GM18873 (cell line): ENCODE data around the gene SH3D19.
"Not testable (repeated sequence)": the region's sequence is repeated elsewhere in the genome, so short reads cannot be mapped to it uniquely, and the experiment has no call there.

Source experiments
- ATAC-seq: cut with Tn5 transposase; IDR thresholded peaks from one replicate; pipeline ENCODE4 v1.9.1; 2021; ENCODE audit warnings: mild to moderate bottlenecking, moderate library complexity, moderate number of reproducible peaks; ENCODE audit not compliant: unreplicated experiment, low FRiP score

The SH3D19 gene

DNA sequence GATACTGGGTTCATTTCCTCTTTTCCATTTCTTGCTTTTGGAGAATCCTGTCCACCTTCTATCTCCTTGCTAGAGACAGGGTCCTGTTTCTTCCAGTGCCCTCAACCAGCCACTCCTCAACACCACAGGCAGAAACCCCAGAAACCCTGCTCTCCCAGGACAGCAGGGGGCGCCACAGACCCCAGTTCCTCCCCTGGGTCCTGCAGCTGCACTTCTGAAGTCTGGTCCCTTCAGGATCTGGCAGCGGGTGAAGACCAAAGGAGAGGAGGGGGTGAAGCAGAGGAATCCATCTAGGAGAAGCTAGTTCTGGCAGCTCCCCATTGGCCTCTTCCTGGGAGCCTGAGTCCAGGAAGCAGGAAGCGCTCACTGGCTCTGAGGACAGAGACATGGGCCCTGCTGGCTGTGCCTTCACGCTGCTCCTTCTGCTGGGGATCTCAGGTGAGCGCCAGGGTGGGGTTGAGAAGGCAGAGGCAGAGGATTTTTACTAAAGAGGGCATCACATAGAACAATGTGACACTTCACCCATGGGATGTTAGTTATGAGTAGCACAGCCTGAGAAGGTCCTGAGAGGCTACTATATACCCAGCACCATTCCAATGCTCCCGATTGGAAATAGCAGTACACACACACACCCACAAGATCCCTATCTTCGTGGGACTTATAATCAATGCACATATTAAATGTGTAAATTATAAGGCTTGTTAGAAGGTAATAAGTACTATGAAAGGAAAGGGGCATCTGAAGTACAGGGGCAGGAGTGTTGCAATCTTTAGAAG lies 48.4 kb downstream of the SH3D19 start, which contains the start of gene PRSS48:
Gene PRSS48 (plus strand): TSS at position 375 of the 776 bp plus-strand sequence. CDS start 12 bp downstream, at position 387.
- no peak for ATAC-seq

DNA sequence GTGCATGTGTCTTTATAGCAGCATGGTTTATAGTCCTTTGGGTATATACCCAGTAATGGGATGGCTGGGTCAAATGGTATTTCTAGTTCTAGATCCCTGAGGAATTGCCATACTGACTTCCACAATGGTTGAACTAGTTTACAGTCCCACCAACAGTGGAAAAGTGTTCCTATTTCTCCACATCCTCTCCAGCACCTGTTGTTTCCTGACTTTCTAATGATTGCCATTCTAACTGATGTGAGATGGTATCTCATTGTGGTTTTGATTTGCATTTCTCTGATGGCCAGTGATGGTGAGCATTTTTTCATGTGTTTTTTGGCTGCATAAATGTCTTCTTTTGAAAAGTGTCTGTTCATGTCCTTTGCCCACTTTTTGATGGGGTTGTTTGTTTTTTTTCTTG lies 56.5 kb downstream of the SH3D19 start:
- not testable (repeated sequence) for ATAC-seq

DNA sequence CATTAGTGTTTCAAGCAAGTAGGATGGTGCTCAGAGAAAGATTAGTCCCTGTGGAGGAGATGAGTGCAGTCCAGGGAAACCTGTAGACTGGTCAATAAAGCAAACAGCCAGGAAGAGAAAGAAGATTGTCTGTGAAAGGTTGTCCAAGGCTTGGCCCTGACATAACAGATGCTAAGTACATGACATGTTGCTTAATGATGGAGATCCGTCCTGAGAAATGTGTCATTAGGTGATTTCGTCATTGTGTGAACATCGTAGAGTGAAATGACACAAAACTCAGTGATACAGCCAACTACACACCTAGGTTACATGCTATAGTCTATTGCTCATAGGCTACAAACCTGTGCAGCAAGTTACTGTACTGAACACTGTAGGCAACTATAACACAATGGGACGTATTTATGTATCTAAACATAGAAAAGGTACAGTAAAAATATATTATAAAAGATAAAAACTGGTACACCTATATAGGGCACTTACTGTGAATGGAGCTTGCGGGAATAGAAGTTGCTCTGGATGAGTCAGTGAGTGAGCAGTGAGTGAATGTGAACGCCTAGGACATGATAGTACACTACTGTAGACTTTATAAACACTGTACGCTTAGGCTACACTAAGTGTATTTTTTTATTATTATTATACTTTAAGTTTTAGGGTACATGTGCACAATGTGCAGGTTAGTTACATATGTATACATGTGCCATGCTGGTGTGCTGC lies 57.4 kb downstream of the SH3D19 start:
- ATAC-seq = no peak

DNA sequence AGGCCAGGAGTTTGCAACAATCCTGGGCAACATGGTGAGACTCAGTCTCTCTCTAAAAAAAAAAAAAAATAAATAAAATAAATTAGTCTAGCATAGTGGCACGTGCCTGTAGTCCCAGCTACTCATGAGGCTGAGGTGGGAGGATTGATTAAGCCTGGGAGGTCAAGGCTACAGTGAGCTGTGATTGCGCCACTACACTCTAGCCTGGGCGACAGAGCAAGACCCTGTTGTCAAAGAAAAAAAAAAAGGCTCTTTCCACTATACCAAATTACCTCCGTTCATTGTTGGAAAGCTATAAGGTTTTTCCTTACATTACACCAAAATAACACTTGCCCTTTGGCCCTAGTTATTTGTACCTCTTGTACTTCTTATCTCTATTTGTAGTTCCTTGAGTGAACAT lies 58.3 kb downstream of the SH3D19 start:
- ATAC-seq = no peak

DNA sequence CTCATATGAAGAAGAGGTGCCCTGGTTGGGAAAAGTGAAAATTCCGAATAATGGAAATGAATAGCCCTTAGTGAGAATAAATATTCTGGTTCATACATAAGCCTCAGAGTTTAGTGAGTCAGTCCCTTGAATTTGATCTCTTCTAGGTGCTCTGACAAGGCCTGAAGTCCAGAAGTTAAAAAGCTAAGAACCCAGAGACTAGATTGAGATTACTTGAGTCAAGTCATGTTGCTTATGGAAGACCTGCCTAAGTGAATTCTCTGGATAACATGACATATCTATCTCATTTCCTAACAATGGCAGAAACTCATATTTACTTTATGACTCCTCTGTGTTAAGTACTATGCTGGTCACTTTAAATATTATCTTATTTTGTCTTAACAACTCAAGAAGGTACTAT lies 58.9 kb downstream of the SH3D19 start:
- no peak for ATAC-seq

DNA sequence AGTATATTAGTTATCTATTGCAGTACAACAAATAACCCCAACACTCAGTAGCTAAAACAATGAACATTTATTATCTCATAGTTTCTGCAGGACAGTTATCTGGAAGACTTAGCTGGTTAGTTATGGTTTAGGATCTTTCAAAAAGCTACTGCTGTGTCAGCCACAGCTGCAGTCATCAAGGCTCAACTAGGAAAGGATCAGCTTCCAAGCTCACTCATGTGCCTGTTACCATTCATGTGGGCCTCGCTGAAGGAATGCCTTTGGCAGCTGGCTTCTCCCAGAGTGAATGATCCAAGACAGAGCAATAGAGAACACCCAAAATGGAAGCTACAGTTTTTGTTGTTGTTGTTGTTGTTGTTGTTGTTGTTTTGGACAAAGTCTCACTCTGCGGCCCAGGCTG lies 62.0 kb downstream of the SH3D19 start:
- ATAC-seq = no peak

DNA sequence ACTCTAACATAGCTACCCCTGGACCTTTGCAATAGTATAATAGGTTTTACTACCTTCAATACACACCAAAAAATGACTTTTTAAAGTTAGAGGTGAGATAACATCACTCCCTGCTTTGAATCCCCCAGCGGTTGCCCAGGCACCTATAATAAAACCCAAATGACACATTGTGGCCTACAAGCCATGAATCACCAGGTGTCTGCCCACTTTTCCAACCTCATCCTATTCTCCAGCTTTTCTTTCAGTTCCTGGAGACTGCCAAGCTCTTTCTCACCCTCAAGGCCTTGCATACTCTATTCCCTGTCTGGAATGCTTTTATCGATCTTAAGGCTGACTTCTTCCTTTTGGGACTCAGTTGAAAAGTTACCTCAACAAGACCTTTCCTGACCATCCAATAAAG lies 64.9 kb downstream of the SH3D19 start:
- no peak for ATAC-seq

DNA sequence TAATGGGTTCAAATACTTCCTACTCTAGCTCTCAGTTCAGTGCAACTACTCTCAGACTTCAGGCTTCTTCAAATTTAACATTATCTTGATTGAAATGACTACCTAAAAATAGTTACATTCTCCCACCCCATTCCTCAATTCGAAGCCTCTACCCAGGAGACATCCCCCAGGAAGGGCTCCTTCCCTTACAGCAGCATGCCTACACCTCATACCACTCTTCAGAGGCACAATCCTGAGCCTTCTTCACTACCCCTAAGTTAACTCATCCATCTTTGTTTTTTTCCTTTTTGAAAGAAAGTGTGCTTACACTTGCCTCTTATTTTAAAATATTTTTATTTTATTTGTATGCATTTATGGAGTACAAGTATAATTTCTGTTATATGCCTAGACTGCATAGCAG lies 65.7 kb downstream of the SH3D19 start:
- no peak for ATAC-seq

DNA sequence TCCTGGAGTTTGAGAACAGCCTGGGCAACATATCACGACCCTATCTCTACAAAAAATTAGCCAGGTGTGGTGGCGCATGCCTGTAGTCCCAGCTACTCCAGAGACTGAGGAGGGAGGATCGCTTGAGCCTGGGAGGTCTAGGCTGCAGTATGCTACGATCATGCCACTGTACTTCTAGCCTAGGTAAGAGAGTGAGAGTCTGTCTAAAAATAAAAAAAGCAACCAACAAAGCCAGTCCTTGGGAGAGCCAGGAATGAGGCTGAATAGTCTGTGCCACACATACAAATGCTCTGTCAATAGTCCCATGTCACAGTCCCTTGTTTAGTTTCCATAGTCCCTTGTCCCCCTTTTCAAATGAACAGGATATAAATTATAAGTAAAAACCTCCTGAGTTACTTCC lies 67.7 kb downstream of the SH3D19 start:
- no peak for ATAC-seq

DNA sequence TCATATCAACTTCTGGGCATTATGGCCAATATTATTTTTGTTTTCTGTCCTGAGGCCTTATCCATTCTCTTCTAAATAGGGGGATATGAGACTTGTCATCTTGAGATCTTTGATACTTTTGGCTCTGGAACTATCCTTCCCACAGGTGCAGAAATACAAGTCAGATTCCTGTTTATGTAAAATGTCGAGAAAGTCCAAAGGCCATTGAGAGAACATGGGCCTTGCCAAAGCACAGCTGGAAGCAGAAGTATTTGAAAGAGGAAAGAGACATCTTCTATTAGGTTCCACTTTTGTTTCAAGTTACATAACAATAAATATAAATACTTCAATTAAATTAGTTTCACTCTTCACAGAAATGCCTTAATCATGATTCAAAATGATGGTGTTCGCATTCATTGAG lies 69.3 kb downstream of the SH3D19 start:
- ATAC-seq = no peak

DNA sequence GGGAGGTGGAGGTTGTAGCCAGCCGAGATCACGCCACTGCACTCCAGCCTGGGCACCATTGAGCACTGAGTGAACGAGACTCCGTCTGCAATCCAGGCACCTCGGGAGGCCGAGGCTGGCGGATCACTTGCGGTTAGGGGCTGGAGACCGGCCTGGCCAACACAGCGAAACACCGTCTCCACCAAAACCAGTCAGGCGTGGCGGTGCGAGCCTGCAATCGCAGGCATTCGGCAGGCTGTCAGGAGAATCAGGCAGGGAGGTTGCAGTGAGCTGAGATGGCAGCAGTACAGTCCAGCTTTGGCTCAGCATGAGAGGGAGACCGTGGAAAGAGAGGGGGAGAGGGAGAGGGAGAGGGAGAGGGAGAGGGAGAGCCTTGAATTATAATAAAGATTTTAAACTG lies 69.7 kb downstream of the SH3D19 start:
- ATAC-seq = not testable (repeated sequence)

DNA sequence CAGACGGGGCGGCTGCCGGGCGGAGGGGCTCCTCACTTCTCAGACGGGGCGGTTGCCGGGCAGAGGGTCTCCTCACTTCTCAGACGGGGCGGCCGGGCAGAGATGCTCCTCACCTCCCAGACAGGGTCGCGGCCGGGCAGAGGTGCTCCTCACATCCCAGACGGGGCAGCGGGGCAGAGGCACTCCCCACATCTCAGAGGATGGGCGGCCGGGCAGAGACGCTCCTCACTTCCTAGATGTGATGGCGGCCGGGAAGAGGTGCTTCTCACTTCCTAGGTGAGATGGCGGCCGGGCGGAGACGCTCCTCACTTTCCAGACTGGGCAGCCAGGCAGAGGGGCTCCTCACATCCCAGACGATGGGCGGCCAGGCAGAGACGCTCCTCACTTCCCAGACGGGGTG lies 70.2 kb downstream of the SH3D19 start:
- ATAC-seq = not testable (repeated sequence)

DNA sequence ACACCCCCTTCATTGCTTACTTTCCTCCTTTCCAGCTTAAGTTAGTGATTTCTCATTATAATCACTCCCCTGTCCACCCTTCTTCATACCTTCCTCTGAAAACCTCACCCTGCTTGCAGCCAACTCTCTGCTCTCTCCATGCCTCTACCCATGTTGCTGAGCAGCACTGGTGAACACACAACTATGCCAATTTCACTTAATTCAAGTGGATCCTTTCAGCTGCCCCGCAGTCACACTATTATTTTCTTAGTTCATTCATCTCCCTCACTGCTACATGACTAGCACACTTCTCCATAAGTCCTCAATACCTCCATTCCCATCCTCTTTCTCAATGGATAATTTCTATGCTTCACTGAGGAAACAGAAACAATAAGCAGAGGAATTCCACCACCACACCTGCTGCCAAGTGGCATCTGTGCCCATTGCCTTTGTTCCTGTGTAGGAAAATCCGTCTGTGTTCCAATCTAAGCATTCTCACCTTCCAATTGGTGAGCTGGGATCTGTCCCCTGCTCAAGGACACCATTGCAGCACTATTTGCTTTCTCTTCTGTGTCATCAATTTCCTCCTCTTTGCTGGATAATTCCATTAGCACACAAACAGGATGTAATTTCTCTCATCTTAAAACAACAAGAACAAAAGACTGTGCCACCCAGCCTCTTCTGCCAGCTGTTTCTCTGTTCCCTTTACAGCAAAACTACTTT lies 73.7 kb downstream of the SH3D19 start:
- ATAC-seq = no peak

DNA sequence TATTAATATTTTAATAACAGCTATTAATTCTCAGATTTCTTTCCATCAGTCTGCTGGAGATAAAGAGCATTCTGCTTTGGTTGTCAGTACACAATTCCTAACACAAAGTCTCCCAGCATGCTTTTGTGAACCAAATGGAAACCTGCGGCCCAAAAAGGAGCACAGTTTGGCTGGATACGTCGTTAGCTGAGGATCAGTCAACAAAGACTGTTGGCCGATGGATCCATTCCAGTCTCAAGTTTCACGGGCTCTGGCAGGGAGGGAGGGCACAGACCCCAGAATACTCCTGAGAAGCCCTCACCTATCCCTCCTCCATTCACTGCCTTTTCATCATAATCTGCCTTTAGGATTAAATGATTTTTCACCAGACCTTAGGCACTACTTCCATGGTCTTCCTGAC lies 74.7 kb downstream of the SH3D19 start:
- ATAC-seq = no peak

DNA sequence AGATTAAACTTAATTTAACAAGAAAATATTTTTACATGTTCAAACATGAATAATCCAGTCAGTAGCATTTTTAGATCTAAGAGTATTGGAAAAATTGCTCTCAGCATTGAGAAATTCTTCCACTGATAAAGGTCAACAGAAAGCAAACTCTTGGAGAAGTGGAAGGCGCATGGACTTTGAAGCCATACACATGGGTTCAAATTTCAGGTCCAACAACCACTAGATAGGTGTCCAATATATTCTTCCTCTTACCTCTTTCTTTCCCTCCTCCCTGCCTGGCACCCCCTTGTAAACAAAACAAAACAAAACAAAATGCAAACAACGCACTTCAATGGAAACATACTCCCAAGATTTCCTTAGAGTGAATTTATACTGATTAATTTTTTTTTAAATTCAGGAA lies 76.9 kb downstream of the SH3D19 start:
- ATAC-seq = no peak

DNA sequence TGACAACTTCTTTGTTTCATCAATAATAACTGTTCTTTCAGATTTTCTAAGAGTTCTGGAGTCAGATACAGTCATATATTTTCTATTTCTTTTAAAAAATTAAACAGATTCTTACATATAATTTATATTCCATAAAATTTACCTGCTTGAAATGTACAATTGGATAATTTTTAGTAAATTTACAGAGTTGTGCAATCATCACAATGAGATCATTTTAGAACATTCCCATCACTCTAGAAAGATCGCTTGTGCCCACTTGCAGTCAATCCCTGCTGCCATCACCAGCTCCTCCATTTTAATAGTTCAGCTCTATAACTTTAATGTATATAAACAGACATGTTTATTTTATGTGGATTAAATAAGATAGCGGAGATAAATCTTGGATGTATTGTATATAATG lies 78.0 kb downstream of the SH3D19 start:
- no peak for ATAC-seq

DNA sequence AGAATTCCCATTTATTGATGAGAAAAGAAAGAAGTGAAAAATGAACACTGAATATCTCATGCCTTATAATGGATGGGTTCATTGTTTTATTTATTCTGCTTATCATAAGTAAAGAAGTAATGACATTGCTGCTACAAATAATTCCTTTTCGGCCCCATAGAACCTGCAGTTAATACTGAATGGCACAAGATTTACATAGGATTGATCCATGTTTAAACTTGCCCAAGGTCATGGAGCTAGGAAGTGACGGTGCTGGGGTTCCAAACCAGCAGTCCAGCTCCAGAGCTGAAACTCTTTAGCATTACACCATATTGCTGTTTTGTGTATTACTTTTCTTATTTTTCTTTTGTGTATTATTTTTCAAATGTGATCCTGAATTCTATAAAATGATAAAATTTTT lies 78.7 kb downstream of the SH3D19 start:
- ATAC-seq = no peak

DNA sequence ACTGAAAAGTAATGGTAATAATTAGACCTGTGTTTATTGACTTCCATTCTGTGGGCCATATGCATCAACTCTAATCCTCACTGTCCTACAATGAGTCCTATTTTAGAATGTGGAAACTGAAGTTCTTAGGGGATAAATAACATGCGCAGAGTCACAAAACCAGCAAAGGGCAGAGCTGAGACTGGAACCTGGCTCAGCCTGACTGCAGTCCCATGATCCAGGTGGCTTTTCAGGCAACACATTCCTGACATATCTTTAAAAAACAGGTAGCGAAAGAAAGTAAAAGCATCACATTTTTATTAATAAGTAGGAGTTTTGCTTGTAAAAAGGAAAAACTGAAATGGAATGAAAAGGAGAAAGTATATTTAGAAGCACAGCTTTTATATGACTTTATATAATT lies 83.1 kb downstream of the SH3D19 start:
- no peak for ATAC-seq

DNA sequence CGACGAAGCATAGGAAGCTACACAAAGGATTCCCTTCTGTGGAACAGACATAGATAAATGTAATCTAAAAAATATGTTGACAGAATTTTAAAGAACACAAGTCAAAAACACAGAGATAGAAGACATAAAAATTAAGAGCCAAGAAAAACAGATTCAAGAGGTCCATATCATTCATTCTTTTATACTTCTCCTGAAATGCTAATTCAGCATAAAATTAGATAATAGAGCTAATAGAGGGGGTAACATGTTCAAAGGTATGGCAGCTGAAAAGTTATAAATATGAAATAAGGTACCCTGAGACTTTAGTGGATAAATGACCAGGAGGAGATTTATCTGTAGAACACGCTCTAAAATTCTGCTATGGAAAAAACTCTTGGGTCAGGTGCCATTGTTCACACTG lies 85.8 kb downstream of the SH3D19 start:
- ATAC-seq = no peak

DNA sequence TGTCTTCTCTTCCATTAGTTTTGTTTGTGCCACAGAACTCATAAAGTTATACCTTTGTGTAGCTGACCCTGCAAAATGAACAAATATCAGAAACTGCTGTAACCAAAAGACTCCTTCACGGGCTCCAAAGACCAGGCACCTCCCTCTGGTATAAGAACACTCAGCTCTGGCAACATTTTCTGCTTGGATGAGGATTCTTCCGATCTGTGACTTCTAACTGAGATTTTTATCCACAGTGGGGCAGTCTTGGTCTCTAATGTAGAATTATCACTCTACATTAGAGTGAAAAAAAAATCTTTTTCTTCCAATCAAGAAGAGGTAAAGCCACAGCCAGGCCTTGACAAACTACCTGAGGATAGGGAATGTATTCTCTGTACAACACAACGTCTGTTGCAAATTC lies 86.9 kb downstream of the SH3D19 start:
- ATAC-seq = no peak

DNA sequence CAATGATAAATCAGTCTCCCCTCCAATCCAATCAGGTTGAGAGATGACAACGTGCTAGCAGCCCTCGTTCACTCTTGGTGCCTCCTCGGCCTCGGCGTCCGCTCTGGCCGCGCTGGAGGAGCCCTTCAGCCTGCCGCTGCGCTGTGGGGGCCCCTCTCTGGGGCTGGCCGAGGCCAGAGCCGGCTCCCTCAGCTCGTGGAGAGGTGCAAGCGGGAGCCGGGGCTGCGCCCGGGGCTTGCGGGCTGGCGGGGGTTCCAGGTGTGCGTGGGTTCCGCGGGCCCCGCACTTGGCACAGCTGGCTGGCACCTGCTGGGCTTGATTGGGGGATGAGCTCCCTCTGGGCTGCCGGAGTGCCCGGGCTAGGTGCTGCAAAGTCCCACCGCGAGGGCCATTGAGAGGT lies 89.4 kb downstream of the SH3D19 start:
- ATAC-seq = no peak
